ENCODE data around the gene SCN5A.

SCN5A gene

GRCh38 chr3:38622336-38622735 is 27.2 kb downstream of the SCN5A start:
- no peak for DNase-seq

GRCh38 chr3:38620236-38620635 is 29.3 kb downstream of the SCN5A start:
- no peak for DNase-seq

- DNase-seq: no peak
Observed at GRCh38 chr3:38618343-38618742, 31.1 kb downstream of the SCN5A start.

DNA sequence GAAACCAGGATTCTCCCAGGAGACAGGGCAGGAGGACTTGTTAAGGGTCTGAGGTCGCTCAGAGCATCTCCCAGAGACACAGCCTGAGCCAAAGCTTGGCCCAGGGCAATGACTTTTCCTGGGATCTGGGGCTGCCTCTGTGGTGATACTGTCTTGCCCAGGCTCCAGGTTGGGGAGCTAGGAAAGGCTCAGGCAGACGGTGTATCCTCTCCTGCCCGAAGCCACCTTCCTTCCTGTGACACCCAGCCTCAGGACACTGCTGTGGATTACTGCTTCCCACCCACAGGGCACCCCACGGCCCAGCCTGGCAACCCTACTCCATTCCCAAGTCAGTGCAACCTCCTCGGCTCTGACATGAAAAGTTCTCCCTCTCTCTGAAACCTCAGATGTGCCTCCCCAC is 31.9 kb downstream of the SCN5A start:
- no peak for DNase-seq

DNA sequence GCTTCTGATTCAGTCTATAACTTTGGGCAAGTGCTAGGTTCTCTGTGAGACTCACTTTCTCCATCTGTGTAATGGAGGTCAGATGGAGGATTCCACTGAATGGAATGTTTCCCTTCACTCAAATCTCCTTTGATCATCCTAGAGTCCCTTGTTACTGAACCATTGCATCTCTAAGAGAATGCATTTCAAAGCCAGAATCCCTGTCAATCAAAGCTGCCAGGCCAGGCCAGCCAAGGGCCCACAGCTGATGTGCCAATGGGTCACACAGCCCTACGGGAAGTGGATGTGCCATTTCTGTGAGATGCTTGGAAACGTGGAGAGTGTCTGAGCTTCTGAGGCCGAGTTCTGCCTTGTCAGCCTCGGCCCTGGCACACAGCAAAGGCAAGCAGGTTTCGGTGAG is 32.4 kb downstream of the SCN5A start:
- DNase-seq: no peak

- DNase-seq: no peak
Observed at GRCh38 chr3:38616658-38617057, 32.8 kb downstream of the SCN5A start.

DNA sequence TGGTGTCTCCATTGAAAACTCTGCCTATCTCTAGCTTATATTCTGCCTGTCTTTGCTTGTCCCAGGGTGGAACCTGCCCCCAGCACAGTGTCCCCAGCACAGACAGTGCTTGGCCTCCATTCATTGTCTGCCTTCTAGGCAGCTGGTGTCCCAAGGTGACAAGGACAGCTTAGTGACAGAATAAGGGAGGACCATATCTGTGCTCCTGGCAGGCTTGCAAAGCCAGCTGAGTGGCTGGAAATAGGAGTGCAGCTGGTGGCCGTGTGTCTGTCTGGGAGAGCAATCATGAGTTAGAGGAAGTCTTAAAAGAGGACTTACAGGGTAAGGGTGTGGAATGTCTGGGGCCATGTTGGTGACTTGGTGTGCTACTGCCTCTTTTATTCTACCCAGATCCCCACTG is 33.4 kb downstream of the SCN5A start:
- DNase-seq: no peak

DNA sequence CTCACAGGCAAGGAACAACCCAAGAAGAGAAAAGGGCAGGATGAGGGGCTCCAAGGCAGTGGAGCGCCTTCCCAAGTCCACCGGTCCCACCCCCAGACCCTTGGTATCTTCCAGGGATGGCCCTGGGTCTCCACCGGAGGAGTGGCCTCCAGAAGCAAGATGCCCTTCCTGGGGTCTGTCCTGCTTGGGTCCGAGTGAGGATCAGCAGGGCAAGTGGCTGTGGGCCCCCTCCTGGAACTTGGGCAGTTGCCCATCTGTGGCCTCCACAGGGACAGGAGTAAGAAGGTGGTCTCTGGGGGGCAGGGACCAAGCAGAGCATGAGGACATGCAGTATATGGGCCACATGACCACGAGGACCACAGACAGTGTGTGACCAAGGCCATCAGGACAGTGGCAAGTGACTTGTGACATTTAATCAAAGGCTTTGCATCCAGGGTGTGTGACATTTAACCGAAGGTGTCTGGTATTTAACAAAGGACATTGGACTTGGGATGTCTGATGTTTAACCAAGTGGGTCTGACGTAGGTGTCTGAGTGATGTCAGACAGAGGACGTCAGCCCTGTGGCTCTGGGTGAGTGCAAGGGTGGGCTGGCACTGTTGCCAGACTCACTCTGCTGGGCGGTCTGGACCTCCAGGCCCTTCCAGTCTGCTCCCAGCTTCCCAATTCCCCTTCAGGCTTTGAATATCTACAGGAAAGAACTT is 34.7 kb downstream of the SCN5A start:
- DNase-seq: no peak

- DNase-seq: no peak
Observed at GRCh38 chr3:38614091-38614490, 35.4 kb downstream of the SCN5A start.

GRCh38 chr3:38613426-38613825 is 36.1 kb downstream of the SCN5A start:
- no peak for DNase-seq

GRCh38 chr3:38611866-38612265 is 37.6 kb downstream of the SCN5A start:
- DNase-seq: no peak

GRCh38 chr3:38610934-38611333 is 38.6 kb downstream of the SCN5A start:
- no peak for DNase-seq

DNA sequence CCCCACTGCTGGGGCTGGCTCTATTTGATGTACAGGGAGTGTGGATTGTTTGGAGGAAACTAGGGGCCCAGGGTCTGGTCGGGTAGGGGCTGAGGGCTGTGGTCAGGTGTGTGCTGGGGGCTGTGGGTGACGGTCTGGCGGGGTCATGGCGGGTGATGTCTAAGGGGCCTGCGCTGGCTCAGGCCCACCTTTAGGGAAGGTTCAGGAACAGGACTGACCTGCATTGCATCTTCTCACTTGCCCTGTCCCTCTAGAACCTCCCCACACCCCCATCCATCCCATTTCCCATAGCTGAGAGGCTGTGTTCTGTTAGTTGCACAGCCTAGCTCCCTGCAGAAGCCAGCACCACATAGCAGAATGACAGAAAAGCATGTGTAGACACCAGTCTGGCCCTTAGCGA is 39.1 kb downstream of the SCN5A start:
- no peak for DNase-seq

- no peak for DNase-seq
Observed at GRCh38 chr3:38609386-38610111, 39.9 kb downstream of the SCN5A start.

- DNase-seq: no peak
Observed at GRCh38 chr3:38608961-38609360, 40.5 kb downstream of the SCN5A start.

- no peak for DNase-seq
Observed at GRCh38 chr3:38608086-38608775, 41.3 kb downstream of the SCN5A start.

- no peak for DNase-seq
Observed at GRCh38 chr3:38606561-38606960, 42.9 kb downstream of the SCN5A start.

DNA sequence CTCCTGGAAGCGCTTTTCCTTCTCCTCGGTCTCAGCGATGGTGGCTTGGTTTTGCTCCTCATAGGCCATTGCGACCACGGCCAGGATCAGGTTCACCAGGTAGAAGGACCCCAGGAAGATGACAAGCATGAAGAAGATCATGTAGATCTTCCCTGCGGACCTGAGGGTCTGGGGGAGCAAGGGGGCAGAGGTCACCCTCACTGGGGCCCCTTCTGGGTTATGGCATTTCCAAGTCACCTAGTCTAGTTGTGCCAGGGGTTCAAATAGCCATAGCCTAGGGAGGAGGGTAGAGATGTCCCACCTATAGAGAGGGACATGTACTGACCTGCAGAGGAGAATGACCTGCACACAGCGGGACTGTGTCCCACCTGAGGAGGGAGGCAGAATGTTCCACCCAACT is 43.5 kb downstream of the SCN5A start:
- DNase-seq: no peak

- no peak for DNase-seq
Observed at GRCh38 chr3:38604246-38604645, 45.2 kb downstream of the SCN5A start.

GRCh38 chr3:38603731-38604131 is 45.8 kb downstream of the SCN5A start:
- DNase-seq: no peak

DNA sequence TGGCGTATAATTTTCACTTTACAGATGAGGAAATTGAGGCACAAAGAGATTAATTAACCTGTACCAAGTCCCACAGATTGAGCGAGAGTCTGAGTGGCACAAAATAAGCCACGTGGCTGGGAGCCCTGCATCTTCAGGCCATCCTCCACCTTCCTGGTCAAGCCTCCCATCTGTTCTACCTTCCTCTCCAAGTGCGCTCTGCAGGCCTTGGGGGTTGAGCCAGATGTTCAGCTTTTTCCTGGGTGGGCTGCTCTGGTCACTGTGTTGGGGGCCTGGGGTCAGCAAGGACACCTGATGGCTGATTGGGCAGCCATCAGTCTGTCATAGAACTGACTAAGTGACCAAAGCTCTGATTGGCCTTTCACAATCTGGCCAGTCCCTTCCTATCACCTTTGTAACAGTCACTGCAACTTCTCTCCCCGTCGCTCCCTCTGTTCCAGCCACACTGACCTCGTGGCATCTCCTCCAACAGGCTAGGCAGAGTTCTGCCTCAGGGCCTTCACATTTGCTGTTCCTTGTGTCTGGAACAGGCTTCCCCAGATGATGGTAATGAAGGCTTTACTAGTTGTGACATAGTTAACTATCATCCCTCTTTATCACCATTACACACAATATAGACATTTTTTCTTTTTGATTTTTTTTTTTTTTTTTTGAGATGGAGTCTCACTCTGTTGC is 46.8 kb downstream of the SCN5A start:
- no peak for DNase-seq

GRCh38 chr3:38601956-38602550 is 47.4 kb downstream of the SCN5A start:
- DNase-seq: no peak

DNA sequence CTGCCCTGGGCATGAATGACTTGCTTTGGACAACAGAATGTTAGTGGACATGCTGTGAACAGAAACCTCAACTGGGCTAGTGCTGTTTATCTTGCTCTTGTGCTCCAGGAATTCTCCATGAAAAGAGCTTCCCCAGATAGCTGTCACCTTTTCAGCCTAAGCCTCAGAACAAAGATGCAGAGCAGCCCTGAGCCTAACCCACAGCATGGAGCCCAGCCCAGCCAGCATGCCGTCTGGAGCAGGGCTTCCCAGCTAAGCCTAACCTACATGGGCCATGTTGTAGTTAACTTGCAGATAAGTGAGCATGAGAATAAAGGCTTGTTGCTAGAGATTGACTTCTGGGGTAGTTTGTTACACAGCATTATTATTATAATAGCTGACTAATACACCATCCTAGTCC is 48.9 kb downstream of the SCN5A start:
- no peak for DNase-seq

Data from fibroblast of skin of back (primary cell).